NCI-H446 treated with DMSO at 0.1 percent for 48 hours (cell line): ENCODE data around the gene ASTN2.

ENCODE experiments used
- DNase-seq: peaks from one replicate; lab custom pipeline; 2025; lab: John Stamatoyannopoulos, UW

The ASTN2 gene

DNA sequence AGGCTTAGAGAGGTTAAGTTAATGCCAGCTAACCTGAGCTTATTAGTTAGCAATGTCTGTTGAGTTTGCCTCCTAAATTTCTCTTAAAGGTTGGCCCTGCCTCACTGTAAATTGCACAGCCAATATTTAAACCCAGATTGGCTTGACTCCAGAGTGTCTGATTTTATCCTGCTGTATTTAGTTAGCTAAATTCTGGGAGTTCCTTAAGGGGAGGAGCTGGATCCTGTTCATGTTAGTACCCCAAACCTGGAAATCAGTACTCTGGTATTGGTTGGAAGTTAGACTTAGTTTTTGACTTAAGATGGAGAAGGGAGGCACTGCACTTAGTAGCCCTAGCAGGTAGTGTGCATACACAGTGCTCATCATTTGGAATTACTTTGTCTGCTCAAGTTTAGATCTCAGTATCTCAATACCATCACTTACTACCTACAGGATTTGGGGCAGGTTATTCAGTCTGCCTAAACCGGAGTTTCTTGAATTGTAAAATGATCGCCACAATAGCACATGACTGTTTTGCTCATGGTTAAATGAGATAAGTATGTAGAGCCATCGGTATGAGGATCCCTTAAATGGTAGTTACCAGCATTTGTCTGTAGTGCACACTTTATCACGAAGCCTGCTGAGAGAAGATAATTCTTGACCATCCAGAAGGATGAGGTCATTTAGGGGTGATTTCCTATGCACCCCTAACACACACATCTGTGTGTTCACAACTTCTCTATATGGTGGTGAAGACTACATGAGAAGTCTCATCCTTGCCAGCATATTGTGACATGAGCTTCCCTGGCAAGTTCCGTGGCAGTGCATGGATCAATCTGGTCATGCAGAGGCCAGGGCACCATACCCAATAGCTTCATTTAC lies 992.5 kb downstream of the ASTN2 start:
- DNase-seq = no peak

GRCh38 chr9:116420993-116421538 lies 993.8 kb downstream of the ASTN2 start:
- no peak for DNase-seq

GRCh38 chr9:116419181-116419580 lies 995.7 kb downstream of the ASTN2 start:
- no peak for DNase-seq

DNA sequence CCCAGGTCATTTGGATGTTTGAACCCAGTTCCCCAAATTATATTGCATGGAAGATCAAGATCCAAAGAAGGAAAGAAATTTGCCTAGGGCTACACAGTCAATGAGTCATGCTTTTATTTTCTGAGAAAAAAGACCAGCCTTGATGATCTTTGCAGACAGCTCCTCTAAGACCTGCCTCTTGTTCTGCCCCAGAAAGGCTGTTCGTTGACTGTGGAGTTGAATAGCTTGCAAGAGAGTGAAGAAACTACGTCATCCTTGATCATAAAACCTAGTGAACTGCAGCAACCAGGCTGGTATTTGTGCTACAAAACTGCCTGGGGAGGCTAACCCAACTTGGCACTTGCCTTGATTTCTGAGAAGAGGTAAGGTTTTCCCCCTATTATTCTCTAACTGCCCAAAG lies 997.4 kb downstream of the ASTN2 start:
- DNase-seq = no peak

- no peak for DNase-seq
Measured at GRCh38 chr9:116416421-116416820, 998.4 kb downstream of the ASTN2 start.

DNA sequence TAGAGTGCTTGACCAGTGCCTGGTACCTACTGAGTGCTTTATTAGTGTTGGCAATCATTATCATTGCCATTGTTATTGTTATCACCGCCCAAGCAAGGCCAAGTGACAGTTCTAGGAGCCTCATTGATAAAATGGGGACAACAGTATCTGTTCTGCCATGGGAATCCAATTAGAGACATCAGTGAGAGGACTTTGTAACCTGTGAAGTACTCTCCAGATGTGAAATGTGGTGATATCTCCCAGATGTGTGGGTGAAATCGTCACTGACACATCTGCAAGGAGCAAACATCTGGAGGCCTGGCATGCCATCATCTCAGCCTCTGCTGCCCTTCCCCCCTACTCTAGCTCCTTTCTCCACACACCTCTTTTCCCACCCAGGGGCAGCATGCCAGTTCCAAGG lies 1000.5 kb downstream of the ASTN2 start:
- no peak for DNase-seq

DNA sequence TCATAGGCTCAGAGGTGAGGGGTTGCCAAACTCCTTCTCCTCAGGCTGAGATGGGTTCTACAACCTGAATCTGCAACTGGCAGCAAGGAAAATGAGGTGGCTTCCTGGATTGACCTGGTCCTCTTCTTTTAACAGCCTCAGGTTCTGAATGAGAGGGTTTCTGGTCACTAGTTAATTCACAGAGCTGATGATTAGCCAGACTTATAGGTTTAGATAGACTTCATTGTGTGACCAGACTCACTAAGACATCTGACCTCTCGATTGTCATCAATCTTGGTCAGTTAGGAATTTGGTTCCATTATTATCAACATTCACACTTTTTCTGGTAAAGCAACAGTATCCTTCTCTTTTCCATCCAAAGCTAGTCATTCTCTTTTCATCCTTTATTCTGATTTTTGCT lies 1003.4 kb downstream of the ASTN2 start:
- DNase-seq = no peak

GRCh38 chr9:116409638-116410037 lies 1005.2 kb downstream of the ASTN2 start:
- DNase-seq = no peak

- no peak for DNase-seq
Measured at GRCh38 chr9:116409129-116409528, 1005.7 kb downstream of the ASTN2 start.

DNA sequence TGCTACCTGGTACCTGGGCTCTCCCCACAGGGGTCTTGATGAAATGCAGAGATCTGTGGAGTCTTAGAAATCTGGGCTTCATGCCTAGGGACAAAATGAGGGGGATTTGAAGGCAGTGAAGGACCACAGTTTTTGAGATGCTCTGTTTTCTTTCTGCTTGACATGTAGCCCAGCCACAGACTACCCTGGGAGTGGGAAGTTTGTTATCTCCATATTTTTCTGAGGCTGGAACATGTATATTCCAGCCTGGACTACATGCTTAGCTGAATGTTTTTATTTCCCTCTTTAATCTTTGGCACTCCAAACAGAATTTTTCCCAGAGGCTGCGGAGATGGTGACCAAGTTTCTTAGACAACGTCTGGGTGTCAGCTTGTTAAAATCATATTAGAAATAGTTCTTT lies 1008.4 kb downstream of the ASTN2 start:
- no peak for DNase-seq

DNA sequence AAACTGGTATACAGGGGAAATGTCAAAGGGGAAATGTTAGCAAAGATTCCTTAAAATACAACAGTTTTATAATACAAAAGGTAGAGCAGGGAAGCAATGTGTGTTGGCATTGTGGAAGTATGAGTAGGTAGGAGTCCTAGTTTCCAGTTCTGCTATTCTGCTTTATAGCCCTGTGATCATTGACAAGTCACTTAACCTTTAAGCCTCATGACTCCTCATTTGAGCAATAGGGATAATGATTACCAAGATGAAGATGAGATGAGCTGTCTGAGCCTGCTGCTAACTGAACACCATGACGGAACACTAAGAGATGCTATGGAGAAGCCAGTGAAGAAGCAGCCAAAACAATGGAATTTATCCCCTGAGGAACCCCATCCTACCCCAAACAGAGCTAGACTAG lies 1009.5 kb downstream of the ASTN2 start:
- DNase-seq = no peak

- DNase-seq = no peak
Measured at GRCh38 chr9:116404228-116404627, 1010.6 kb downstream of the ASTN2 start.

DNA sequence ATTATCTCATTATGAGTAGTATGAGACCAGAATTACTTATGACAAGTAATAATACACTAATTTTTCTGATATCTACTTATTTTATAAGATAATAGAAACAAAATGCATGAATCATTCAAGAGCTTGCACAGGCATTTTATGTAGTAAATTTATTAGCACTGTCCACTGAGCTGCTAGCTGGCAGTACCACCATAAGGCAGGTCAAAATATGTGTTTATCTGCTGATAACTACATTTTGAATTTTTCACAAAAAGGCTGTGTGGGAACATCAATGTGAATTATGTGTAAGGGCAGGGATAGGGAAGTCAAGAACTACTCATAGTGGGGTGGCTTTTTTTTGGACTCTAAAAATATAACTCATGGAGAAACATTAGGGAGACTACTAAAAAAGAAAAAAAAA lies 1011.7 kb downstream of the ASTN2 start:
- no peak for DNase-seq

GRCh38 chr9:116395699-116396037 lies 1019.2 kb downstream of the ASTN2 start:
- DNase-seq = no peak

DNA sequence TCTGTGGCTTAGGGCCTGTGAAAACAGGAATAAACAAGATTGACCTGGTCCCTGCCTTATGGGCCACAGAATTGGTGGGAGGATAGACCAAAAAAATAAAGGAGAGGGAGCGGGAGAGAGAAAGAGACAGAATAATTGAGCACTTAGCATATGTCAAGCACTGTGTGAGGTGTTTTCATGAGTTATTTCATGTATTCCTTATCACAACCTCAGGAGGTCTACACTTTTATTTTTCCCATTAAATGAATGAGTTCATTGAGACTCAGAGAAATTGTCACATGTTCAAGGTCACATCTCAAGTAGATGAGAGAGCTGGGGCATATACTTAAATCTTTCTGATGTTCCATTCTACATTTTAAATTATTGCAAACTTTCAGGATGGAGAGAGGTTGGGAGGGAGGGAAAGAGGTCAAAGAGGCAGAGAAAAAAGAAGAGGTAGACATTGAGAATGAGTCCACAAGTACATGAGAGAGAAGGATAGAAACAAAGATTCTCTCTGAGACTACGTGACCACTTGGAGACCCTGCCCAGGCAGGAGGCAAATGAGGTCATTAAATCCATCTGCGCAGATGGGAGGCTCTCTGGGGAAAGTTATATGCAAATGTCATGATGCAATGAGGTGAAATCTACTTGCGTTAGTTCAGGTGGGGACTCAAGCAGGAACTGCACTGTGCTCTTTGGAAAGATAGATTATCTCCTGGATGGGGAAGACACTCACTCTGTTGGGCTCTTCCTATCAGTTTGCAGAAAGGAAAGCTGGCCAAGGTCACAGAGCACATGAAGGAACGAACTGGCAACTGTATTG lies 1019.8 kb downstream of the ASTN2 start:
- DNase-seq = no peak

- no peak for DNase-seq
Measured at GRCh38 chr9:116394070-116394469, 1020.8 kb downstream of the ASTN2 start.

- DNase-seq = no peak
Measured at GRCh38 chr9:116393198-116393597, 1021.7 kb downstream of the ASTN2 start.

- DNase-seq = no peak
Measured at GRCh38 chr9:116391306-116391900, 1023.5 kb downstream of the ASTN2 start.

GRCh38 chr9:116390303-116391228 lies 1024.3 kb downstream of the ASTN2 start:
- DNase-seq = no peak

- no peak for DNase-seq
Measured at GRCh38 chr9:116389541-116390302, 1025.1 kb downstream of the ASTN2 start.
